OCI-LY7 (cell line): ENCODE results near the gene LHPP. TPM values are rescaled to one million over a fixed set of nuclear protein-coding genes. Genes with fewer than 3 reads are reported as not detected.

ENCODE experiments used
- BruUV-seq: library from RNA; stranded (reverse); fragments of 400-500 nt; replicated peaks from 2 replicates; lab custom pipeline; 2021; lab: Mats Ljungman, UMichigan
- CTCF ChIA-PET: fragments of 300-600 bp; sonication (Branson Sonifier 250); formaldehyde crosslinking; loops from one replicate; lab custom pipeline; 2022; ENCODE audit warnings: antibody characterized with exemption; ENCODE audit not compliant: unreplicated experiment; lab: Charles Lee
- POLR2A ChIA-PET: fragments of 300-600 bp; sonication (Branson Sonifier 250); formaldehyde crosslinking; loops from one replicate; lab custom pipeline; 2022; ENCODE audit warnings: antibody characterized with exemption; lab: Charles Lee
- DNase-seq: peaks from one replicate; pipeline ENCODE4 v3.0.0-alpha.2; 2015; ENCODE audit warnings: low spot score
- H2AFZ ChIP-seq: fragments of 200-600 bp; sonication (generic), shearing (Covaris generic); 2 replicates; pipeline ENCODE4 v1.6.1; 2014; ENCODE audit warnings: mild to moderate bottlenecking, antibody characterized with exemption, low read length, moderate library complexity
- H3K27ac ChIP-seq: fragments of 200-600 bp; sonication (generic); 2 replicates; pipeline ENCODE4 v1.5.1; 2014; ENCODE audit warnings: mixed run types, low read depth, mild to moderate bottlenecking, moderate library complexity, low read length, inconsistent platforms; ENCODE audit not compliant: poor library complexity, severe bottlenecking
- H3K36me3 ChIP-seq: fragments of 200-600 bp; sonication (generic); 2 replicates; pipeline ENCODE4 v1.6.1; 2014; ENCODE audit warnings: mild to moderate bottlenecking, antibody characterized with exemption, low read length, moderate library complexity, mixed read lengths; ENCODE audit not compliant: insufficient read depth
- H3K4me1 ChIP-seq: fragments of 200-600 bp; sonication (generic); 2 replicates; pipeline ENCODE4 v1.5.1; 2014; ENCODE audit warnings: mild to moderate bottlenecking, low read length; ENCODE audit not compliant: insufficient read depth, poor library complexity, severe bottlenecking
- H3K4me2 ChIP-seq: fragments of 200-600 bp; sonication (generic); 2 replicates; pipeline ENCODE4 v1.6.1; 2014; ENCODE audit warnings: mild to moderate bottlenecking, low read length
- H3K4me3 ChIP-seq: fragments of 200-600 bp; sonication (generic); 2 replicates; pipeline ENCODE4 v1.5.1; 2014; ENCODE audit warnings: mild to moderate bottlenecking, low read depth, low read length; ENCODE audit not compliant: poor library complexity, severe bottlenecking
- H3K79me2 ChIP-seq: fragments of 200-600 bp; sonication (generic); 2 replicates; pipeline ENCODE4 v1.6.1; 2016; ENCODE audit warnings: low read depth, mild to moderate bottlenecking, low read length, moderate library complexity, mixed read lengths; ENCODE audit not compliant: insufficient read depth
- H3K9me2 ChIP-seq: fragments of 200-600 bp; sonication (generic); 2 replicates; pipeline ENCODE4 v1.6.1; 2016; ENCODE audit warnings: mild to moderate bottlenecking, low read length, mixed read lengths; ENCODE audit not compliant: insufficient read depth
- H3K9me3 ChIP-seq: fragments of 200-600 bp; sonication (generic); 2 replicates; pipeline ENCODE4 v1.6.1; 2014; ENCODE audit warnings: mild to moderate bottlenecking, mixed run types, low read length, mixed read lengths
- H4K20me1 ChIP-seq: fragments of 200-600 bp; sonication (generic); 2 replicates; pipeline ENCODE4 v1.6.1; 2014; ENCODE audit warnings: mild to moderate bottlenecking, antibody characterized with exemption, low read length, moderate library complexity, mixed read lengths; ENCODE audit not compliant: insufficient read depth
- EZH2phosphoT487 ChIP-seq: fragments of 200-600 bp; sonication (generic); IDR thresholded peaks from 2 replicates; pipeline ENCODE4 v1.6.1; 2018; ENCODE audit warnings: low read depth, borderline replicate concordance, mild to moderate bottlenecking, mixed run types, antibody characterized with exemption, low read length, moderate library complexity, mixed read lengths
- intact Hi-C: fragments of 100-400 bp; cut with micrococcal nuclease; formaldehyde crosslinking; loops from one replicate; pipeline ENCODE4 v1.10.0; 2022; ENCODE audit not compliant: unreplicated experiment
- total RNA-seq, 2 experiments: library from RNA; depleted of rRNA in 1 of 2; stranded (reverse); fragments of >200 nt in 1 of 2; shearing (Covaris generic) in 1 of 2; gene quantifications; 2 replicates each; pipeline ENCODE4 v1.2.3, GENCODE V29; 2014 to 2022
- TF ChIP-seq, protein P1 (sequence below): fragments of 200-600 bp; sonication (generic); conservative IDR thresholded peaks from 2 replicates; pipeline ENCODE4 v1.5.1; 2014; ENCODE audit warnings: mild to moderate bottlenecking, antibody characterized with exemption, low read length, moderate library complexity, mixed read lengths

The LHPP gene
- total RNA-seq, 2 experiments from 2014 or later: 30.3 to 65.2 TPM

DNA sequence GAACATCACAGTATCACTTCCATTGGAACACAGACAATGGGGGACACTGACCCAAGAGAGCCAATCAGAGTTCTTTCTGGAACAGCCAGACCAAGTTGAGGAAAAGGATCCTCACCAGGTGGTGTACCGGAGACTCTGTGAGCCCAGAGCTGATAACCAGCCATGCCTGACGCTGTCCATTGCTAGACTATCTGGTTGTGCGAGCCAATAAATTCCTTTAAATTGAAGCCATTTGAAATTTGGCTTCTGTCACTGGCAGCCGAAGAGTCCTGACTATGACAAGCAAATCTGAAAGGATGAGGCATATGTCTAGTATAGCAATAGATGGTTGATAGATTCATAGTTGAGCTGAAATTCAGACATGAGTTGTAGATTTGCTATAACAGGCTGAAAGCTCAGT lies 3.1 kb upstream of the LHPP start:
- no peaks in the 10 kb centered on the region for H3K9me3 ChIP-seq
- H3K4me3 ChIP-seq: no peak overlapping the region
- H4K20me1 ChIP-seq: no peaks in the 10 kb centered on the region
- H3K4me1 ChIP-seq: peaks cover 7% of the 10 kb centered on the region
- BruUV-seq: no TSS peak
- no peak overlapping the region for H3K27ac ChIP-seq
- H3K9me2 ChIP-seq: no peaks in the 10 kb centered on the region
- H3K36me3 ChIP-seq: no peaks in the 10 kb centered on the region
- intact Hi-C loops: no loop called here
- no peak for DNase-seq
- ChIA-PET CTCF (no interaction called here), POLR2A (no interaction called here)
- no peak overlapping the region for H2AFZ ChIP-seq
- no peak for TF ChIP-seq EZH2phosphoT487
- TF ChIP-seq, protein P1, sequence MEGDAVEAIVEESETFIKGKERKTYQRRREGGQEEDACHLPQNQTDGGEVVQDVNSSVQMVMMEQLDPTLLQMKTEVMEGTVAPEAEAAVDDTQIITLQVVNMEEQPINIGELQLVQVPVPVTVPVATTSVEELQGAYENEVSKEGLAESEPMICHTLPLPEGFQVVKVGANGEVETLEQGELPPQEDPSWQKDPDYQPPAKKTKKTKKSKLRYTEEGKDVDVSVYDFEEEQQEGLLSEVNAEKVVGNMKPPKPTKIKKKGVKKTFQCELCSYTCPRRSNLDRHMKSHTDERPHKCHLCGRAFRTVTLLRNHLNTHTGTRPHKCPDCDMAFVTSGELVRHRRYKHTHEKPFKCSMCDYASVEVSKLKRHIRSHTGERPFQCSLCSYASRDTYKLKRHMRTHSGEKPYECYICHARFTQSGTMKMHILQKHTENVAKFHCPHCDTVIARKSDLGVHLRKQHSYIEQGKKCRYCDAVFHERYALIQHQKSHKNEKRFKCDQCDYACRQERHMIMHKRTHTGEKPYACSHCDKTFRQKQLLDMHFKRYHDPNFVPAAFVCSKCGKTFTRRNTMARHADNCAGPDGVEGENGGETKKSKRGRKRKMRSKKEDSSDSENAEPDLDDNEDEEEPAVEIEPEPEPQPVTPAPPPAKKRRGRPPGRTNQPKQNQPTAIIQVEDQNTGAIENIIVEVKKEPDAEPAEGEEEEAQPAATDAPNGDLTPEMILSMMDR: no peak
- H3K79me2 ChIP-seq: 0 out of 2 replicates have a peak, but pooled peaks cover 5% of the 10 kb centered on the region
- H3K4me2 ChIP-seq: no peak overlapping the region

GRCh38 chr10:124458889-124459288 lies 2.7 kb upstream of the LHPP start:
- BruUV-seq: no TSS peak
- no peak for DNase-seq
- H3K4me3 ChIP-seq: no peak overlapping the region
- 0 out of 2 replicates have a peak, but pooled peaks cover 5% of the 10 kb centered on the region for H3K79me2 ChIP-seq
- intact Hi-C loops: no loop called here
- no peaks in the 10 kb centered on the region for H3K9me2 ChIP-seq
- no peaks in the 10 kb centered on the region for H4K20me1 ChIP-seq
- peaks cover 7% of the 10 kb centered on the region for H3K4me1 ChIP-seq
- no peak overlapping the region for H2AFZ ChIP-seq
- H3K36me3 ChIP-seq: no peaks in the 10 kb centered on the region
- ChIA-PET CTCF (no interaction called here), POLR2A (no interaction called here)
- H3K27ac ChIP-seq: no peak overlapping the region
- H3K4me2 ChIP-seq: no peak overlapping the region
- H3K9me3 ChIP-seq: no peaks in the 10 kb centered on the region
- TF ChIP-seq EZH2phosphoT487: no peak
- TF ChIP-seq, protein P1: no peak

DNA sequence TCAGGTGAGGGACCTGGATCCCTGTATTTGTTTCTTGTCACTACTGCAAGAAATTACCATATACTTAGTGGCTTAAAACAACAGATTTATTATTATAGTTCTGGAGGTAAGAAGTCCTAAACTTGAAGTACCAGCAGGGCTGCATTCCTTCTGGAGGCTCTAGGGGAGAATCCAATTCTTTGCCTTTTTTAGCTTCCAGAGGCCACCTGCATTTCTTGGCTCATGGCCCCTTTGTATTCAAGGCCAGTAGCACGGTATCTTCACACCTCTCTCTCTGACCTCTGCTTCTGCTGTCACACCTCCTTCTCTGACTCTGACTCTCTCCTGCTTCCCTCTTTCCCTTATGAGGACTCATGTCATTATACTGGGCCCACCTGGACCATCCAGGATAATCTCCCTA lies 2.2 kb upstream of the LHPP start:
- POLR2A ChIA-PET: no interaction called here
- H4K20me1 ChIP-seq: no peaks in the 10 kb centered on the region
- H2AFZ ChIP-seq: no peak overlapping the region
- H3K4me2 ChIP-seq: no peak overlapping the region
- 0 out of 2 replicates have a peak, but pooled peaks cover 5% of the 10 kb centered on the region for H3K79me2 ChIP-seq
- no peak for DNase-seq
- H3K9me2 ChIP-seq: no peaks in the 10 kb centered on the region
- intact Hi-C loops: no loop called here
- no peak overlapping the region for H3K4me3 ChIP-seq
- CTCF ChIA-PET: no interaction called here
- peaks cover 11% of the 10 kb centered on the region for H3K4me1 ChIP-seq
- TF ChIP-seq, protein P1: no peak
- no TSS peak for BruUV-seq
- no peaks in the 10 kb centered on the region for H3K36me3 ChIP-seq
- no peaks in the 10 kb centered on the region for H3K9me3 ChIP-seq
- no peak overlapping the region for H3K27ac ChIP-seq
